CD14-positive monocyte (primary cell): ENCODE measurements around the gene ASIC2. TPM values are rescaled to one million over a fixed set of nuclear protein-coding genes. Genes with fewer than 3 reads are reported as not detected.

Experiments
- DNase-seq, 3 donors: peaks; one replicate each; pipeline ENCODE4 v3.0.0-alpha.2; 2011 to 2022
- H2AFZ ChIP-seq: 2 replicates; pipeline ENCODE4 v1.6.0; 2012; ENCODE audit warnings: mild to moderate bottlenecking, low read depth, low read length, inconsistent platforms; ENCODE audit not compliant: insufficient read depth, poor library complexity, severe bottlenecking
- H3K27ac ChIP-seq, 2 donors: 1 replicate in 1 of 2; 2 replicates in 1 of 2; pipeline ENCODE4 v1.5.1; 2012 to 2013; ENCODE audit warnings: low read length in 2 of 2, control low read depth in 1 of 2, inconsistent platforms in 1 of 2, low read depth in 1 of 2, mild to moderate bottlenecking in 1 of 2
- H3K27me3 ChIP-seq, 2 donors: one replicate each; pipeline versions ENCODE4 v1.6.0 to v1.6.1; 2011 to 2013; ENCODE audit warnings: low read length in 2 of 2; ENCODE audit not compliant: control insufficient read depth in 2 of 2, insufficient read depth in 2 of 2
- H3K36me3 ChIP-seq, 2 donors: replicated peaks in 1 of 2; 1 replicate in 1 of 2; 2 replicates in 1 of 2; pipeline versions ENCODE4 v1.5.1 to v1.6.1; 2012 to 2013; ENCODE audit warnings: low read length in 2 of 2, control low read depth in 1 of 2, inconsistent platforms in 1 of 2, mild to moderate bottlenecking in 1 of 2; ENCODE audit not compliant: insufficient read depth in 2 of 2, control insufficient read depth in 1 of 2
- H3K4me1 ChIP-seq, 2 donors: 1 replicate in 1 of 2; 2 replicates in 1 of 2; pipeline versions ENCODE4 v1.5.1 to v1.6.1; 2012 to 2013; ENCODE audit warnings: low read length in 2 of 2, control low read depth in 1 of 2, inconsistent platforms in 1 of 2, mild to moderate bottlenecking in 1 of 2, moderate library complexity in 1 of 2; ENCODE audit not compliant: insufficient read depth in 2 of 2, control insufficient read depth in 1 of 2
- H3K4me2 ChIP-seq: replicated peaks from 2 replicates; pipeline ENCODE3; 2012; ENCODE audit warnings: low read length, moderate library complexity, mild to moderate bottlenecking; ENCODE audit not compliant: poor library complexity, severe bottlenecking; ENCODE audit errors: extremely low read depth
- H3K4me3 ChIP-seq, 3 experiments: fragments of 200-600 bp in 1 of 3; sonication (generic) in 1 of 3; replicated peaks in 1 of 3; 1 replicate in 2 of 3; 2 replicates in 1 of 3; pipeline ENCODE4 v1.5.1; 2011 to 2013; ENCODE audit warnings: low read length in 3 of 3, mild to moderate bottlenecking in 3 of 3, control low read depth in 2 of 3, low read depth in 2 of 3, inconsistent platforms in 1 of 3, moderate library complexity in 1 of 3
- H3K79me2 ChIP-seq: 2 replicates; pipeline ENCODE4 v1.6.0; 2012; ENCODE audit warnings: mild to moderate bottlenecking, control low read depth, inconsistent platforms, low read length, moderate library complexity; ENCODE audit not compliant: insufficient read depth
- H3K9ac ChIP-seq: 2 replicates; pipeline ENCODE4 v1.6.0; 2017; ENCODE audit warnings: low read length, mild to moderate bottlenecking; ENCODE audit not compliant: insufficient read depth, poor library complexity, severe bottlenecking
- H3K9me3 ChIP-seq, 2 donors: replicated peaks in 1 of 2; 1 replicate in 1 of 2; 2 replicates in 1 of 2; pipeline versions ENCODE4 v1.5.1 to v1.6.1; 2012 to 2013; ENCODE audit warnings: low read length in 2 of 2, control low read depth in 1 of 2; ENCODE audit not compliant: control insufficient read depth in 1 of 2, insufficient read depth in 1 of 2
- H4K20me1 ChIP-seq: 2 replicates; pipeline ENCODE4 v1.6.0; 2012; ENCODE audit warnings: mild to moderate bottlenecking, low read length, control low read depth, moderate library complexity; ENCODE audit not compliant: insufficient read depth
- H3K27ac Mint-ChIP-seq, 7 donors: one replicate each; pipeline ENCODE4 v1.8.0; 2020; ENCODE audit warnings: mild to moderate bottlenecking in 7 of 7, mixed read lengths in 7 of 7, moderate library complexity in 6 of 7, inconsistent platforms in 2 of 7
- H3K27me3 Mint-ChIP-seq, 3 donors: one replicate each; pipeline ENCODE4 v1.8.0; 2021 to 2022; ENCODE audit warnings: low read depth in 3 of 3, mild to moderate bottlenecking in 3 of 3, mixed read lengths in 3 of 3, moderate library complexity in 3 of 3, inconsistent platforms in 1 of 3
- H3K36me3 Mint-ChIP-seq, 2 donors: one replicate each; pipeline ENCODE4 v1.8.0; 2020; ENCODE audit warnings: mixed read lengths in 2 of 2, inconsistent platforms in 1 of 2, mild to moderate bottlenecking in 1 of 2
- H3K4me1 Mint-ChIP-seq: one replicate; pipeline ENCODE4 v1.8.0; 2020; ENCODE audit warnings: mild to moderate bottlenecking, mixed read lengths
- H3K4me3 Mint-ChIP-seq, 2 donors: one replicate each; pipeline ENCODE4 v1.8.0; 2020; ENCODE audit warnings: mild to moderate bottlenecking in 2 of 2, mixed read lengths in 2 of 2, moderate library complexity in 1 of 2
- H3K9me3 Mint-ChIP-seq, 7 donors: one replicate each; pipeline ENCODE4 v1.8.0; 2020 to 2022; ENCODE audit warnings: mixed read lengths in 7 of 7, mild to moderate bottlenecking in 6 of 7, moderate library complexity in 6 of 7, inconsistent platforms in 2 of 7
- CTCF ChIP-seq: fragments of 200-600 bp; IDR thresholded peaks from one replicate; pipeline ENCODE4 v1.8.0; 2022; ENCODE audit warnings: antibody characterized with exemption, mild to moderate bottlenecking
- WGBS: methylation state at CpG from one replicate; pipeline ENCODE4 v1.1.5; 2013; ENCODE audit warnings: missing lambda C conversion rate; ENCODE audit not compliant: insufficient coverage; 5-methylcytosine and 5-hydroxymethylcytosine counted together
- intact Hi-C, 2 donors: fragments of 100-400 bp; cut with micrococcal nuclease; formaldehyde crosslinking; loops; one replicate each; pipeline versions ENCODE4 v1.15.0 to v1.15.1; 2023
- polyA plus RNA-seq, 3 donors: library from polyadenylated mRNA; depleted of rRNA in 1 of 3; unstranded in 2 of 3; stranded (reverse) in 1 of 3; fragments of 300-500 nt in 2 of 3; fragments of >200 nt in 1 of 3; fragmentation: Illumina TruSeq in 2 of 3; gene quantifications; 1 replicate in 2 of 3; 2 replicates in 1 of 3; pipeline ENCODE4 v1.2.3, GENCODE V29; 2012 to 2021

Gene ASIC2
- polyA plus RNA-seq, 3 donors = not detected

DNA sequence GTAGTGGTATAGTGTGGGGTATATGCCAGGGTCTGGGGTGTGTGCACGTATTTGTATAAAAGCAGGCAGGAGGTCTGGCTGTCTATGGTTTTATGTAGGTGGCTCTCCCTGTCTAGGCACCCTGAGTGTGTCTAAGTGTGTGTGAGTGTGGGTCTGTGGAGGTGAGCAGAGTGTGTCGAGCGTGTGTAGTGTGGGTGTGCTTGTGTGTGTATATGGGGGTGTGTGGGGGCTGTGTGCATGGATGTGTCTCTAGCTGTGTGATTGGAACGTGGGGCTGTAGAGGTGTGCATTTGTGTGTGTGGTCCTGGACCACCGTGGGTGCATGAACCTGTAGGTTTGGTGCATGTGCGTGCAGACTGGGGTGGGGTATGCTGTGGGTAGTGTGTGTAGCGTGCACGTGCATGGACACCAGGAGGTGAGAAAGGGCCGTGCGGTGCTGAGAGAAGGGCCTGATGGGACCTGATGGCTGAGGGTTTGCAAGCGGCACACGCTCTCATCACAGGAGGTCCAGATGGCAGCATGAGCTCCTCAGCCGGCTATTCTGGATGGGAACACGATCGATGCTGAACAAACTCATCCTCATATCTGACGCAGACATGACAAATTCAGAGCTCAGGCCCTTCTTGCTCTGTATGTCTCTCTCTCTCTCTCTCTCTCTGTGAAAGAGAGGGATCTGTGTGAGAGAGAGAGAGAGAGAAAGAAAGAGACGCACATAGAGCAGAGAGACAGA lies 273.8 kb downstream of the ASIC2 start:
- intact Hi-C loops = no loop called here
- Histone ChIP-seq H3K4me1 (no peaks in the 10 kb centered on the region), H3K27me3 (no peaks in the 10 kb centered on the region), H3K4me3 (no peak overlapping the region), H3K9ac (no peak overlapping the region), H2AFZ (no peak overlapping the region), H3K4me2 (no peak overlapping the region), H3K36me3 (no peaks in the 10 kb centered on the region), H3K27ac (no peak overlapping the region), H4K20me1 (no peaks in the 10 kb centered on the region), H3K79me2 (no peaks in the 10 kb centered on the region), H3K9me3 (no peaks in the 10 kb centered on the region)
- DNase-seq = no peak
- Mint-ChIP-seq H3K36me3 (no peaks in the 10 kb centered on the region), H3K4me1 (no peaks in the 10 kb centered on the region), H3K4me3 (no peak overlapping the region), H3K9me3 (peaks cover 0 to 2% (median 0%) of the 10 kb centered on the region in 7 donors), H3K27me3 (peaks cover 1 to 6% (median 3%) of the 10 kb centered on the region in 3 donors), H3K27ac (no peak overlapping the region)
- no peak for TF ChIP-seq CTCF
- 93% methylated on average over 9 of the region's 17 CpGs for WGBS

- DNase-seq = no peak
- Mint-ChIP-seq H3K27ac (no peak overlapping the region), H3K27me3 (peaks cover 1 to 6% (median 3%) of the 10 kb centered on the region in 3 donors), H3K36me3 (no peaks in the 10 kb centered on the region), H3K4me3 (no peak overlapping the region), H3K9me3 (no peaks in the 10 kb centered on the region), H3K4me1 (no peaks in the 10 kb centered on the region)
- no peak overlapping the region for H3K4me2 ChIP-seq
- no peaks in the 10 kb centered on the region for H3K36me3 ChIP-seq
- H3K9ac ChIP-seq = no peak overlapping the region
- H3K4me3 ChIP-seq = no peak overlapping the region
- TF ChIP-seq CTCF = no peak
- H3K9me3 ChIP-seq = no peaks in the 10 kb centered on the region
- H3K27me3 ChIP-seq = no peaks in the 10 kb centered on the region
- H3K27ac ChIP-seq = no peak overlapping the region
- H2AFZ ChIP-seq = no peak overlapping the region
- WGBS = no CpG with 5 or more reads among the region's 5 CpGs
- no peaks in the 10 kb centered on the region for H3K79me2 ChIP-seq
- no peaks in the 10 kb centered on the region for H4K20me1 ChIP-seq
- intact Hi-C loops = no loop called here
- H3K4me1 ChIP-seq = no peaks in the 10 kb centered on the region
These were observed 275.7 kb downstream of the ASIC2 start for GRCh38 chr17:33017366-33017765.
